ENCODE data around the gene LIN7C. TPM values are rescaled to one million over a fixed set of nuclear protein-coding genes. Genes with fewer than 3 reads are reported as not detected.

Gene LIN7C
- total and polyA plus RNA-seq, 9 of the 15 experiments (the other 6 are each of a cell fraction or from before 2014, with no cell fraction given) = 10.8 to 52.7 (median 21.5) TPM

GRCh38 chr11:27512238-27512637 lies 5.7 kb upstream of the LIN7C start (continued):
- TF ChIP-seq SAFB2 (IDR thresholded peaks at IDR 0.05; ENCODE audit: borderline replicate concordance, low read depth, low read length, severe bottlenecking) (no peak), DMBX1 (CRISPR knock-in tag; IDR thresholded peaks at IDR 0.05; ENCODE audit: borderline replicate concordance) (no peak), ZNF280B (CRISPR knock-in tag; IDR thresholded peaks at IDR 0.05) (no peak), CBX8 (IDR thresholded peaks at IDR 0.05; ENCODE audit: borderline replicate concordance, extremely low read depth, low read depth, low read length, poor library complexity, severe bottlenecking) (no peak), CXXC5 (CRISPR knock-in tag; IDR thresholded peaks at IDR 0.05) (no peak), GATAD2B (IDR thresholded peaks at IDR 0.05; ENCODE audit: borderline replicate concordance) (no peak)

GRCh38 chr11:27509908-27510307 lies 3.3 kb upstream of the LIN7C start:
- intact Hi-C loops (cut with micrococcal nuclease) = no loop called here
- TF ChIP-seq GMEB1 (CRISPR knock-in tag; IDR thresholded peaks at IDR 0.05) = no peak
- TF ChIP-seq PATZ1 (CRISPR knock-in tag; IDR thresholded peaks at IDR 0.05; ENCODE audit: borderline replicate concordance) = no peak
- no peak for TF ChIP-seq ARID2 (IDR thresholded peaks at IDR 0.05)
- no peak for TF ChIP-seq NFE2 (IDR thresholded peaks at IDR 0.05; ENCODE audit: low read depth)
- TF ChIP-seq MCM2 (IDR thresholded peaks at IDR 0.05; ENCODE audit: low read depth) = no peak
- no peak for TF ChIP-seq IFI16 (CRISPR knock-in tag; IDR thresholded peaks at IDR 0.05)
- peak; percentile 96 for TF ChIP-seq ATF3 (IDR thresholded peaks at IDR 0.05)
- no peak for TF ChIP-seq ATF3 (CRISPR knock-in tag; conservative IDR thresholded peaks at IDR 0.05)
- TF ChIP-seq ZNF79 (CRISPR knock-in tag; IDR thresholded peaks at IDR 0.05; ENCODE audit: low read depth) = no peak
- no peak for TF ChIP-seq SMAD2 (IDR thresholded peaks at IDR 0.05; ENCODE audit: low read depth, low read length)

More at GRCh38 chr11:27509908-27510307, 3.3 kb upstream of the LIN7C start:
- Histone ChIP-seq H3K9ac (ENCODE audit: insufficient read depth in 1 of 2, low read depth in 2 of 2, low read length in 2 of 2) (no peak overlapping the region), H3K4me2 (ENCODE audit: insufficient read depth, low read length) (no peak overlapping the region), H3K79me2 (ENCODE audit: control insufficient read depth, insufficient read depth, low read length) (peaks cover 27% of the 10 kb centered on the region), H3K9me1 (ENCODE audit: control insufficient read depth, insufficient read depth, low read length) (no peaks in the 10 kb centered on the region), H3K4me1 (replicated peaks in 1 of 2; ENCODE audit: control insufficient read depth in 2 of 2, insufficient read depth in 2 of 2, low read length in 2 of 2) (peaks cover 7 to 8% of the 10 kb centered on the region in 2 experiments), H3K9me3 (replicated peaks; ENCODE audit: control insufficient read depth, insufficient read depth, low read depth, low read length) (no peaks in the 10 kb centered on the region), H3K27me3 (ENCODE audit: control insufficient read depth in 2 of 2, insufficient read depth in 2 of 2, low read length in 2 of 2) (no peaks in the 10 kb centered on the region), H2AFZ (ENCODE audit: low read depth, low read length) (no peak overlapping the region), H3K36me3 (ENCODE audit: control insufficient read depth, insufficient read depth, low read length) (peaks cover under 1% of the 10 kb centered on the region; the same call in 1 of the 3 replicates), H3K27ac (ENCODE audit: extremely low read depth, low read depth, low read length) (no peak overlapping the region), H4K20me1 (replicated peaks; ENCODE audit: control insufficient read depth, insufficient read depth, low read length) (no peaks in the 10 kb centered on the region; the same call in 1 of the 2 replicates), H3K4me3 (no peak overlapping the region)
- 38% methylated on average over 4 of the region's 4 CpGs for WGBS (ENCODE audit: insufficient coverage, low coverage, missing lambda C conversion rate)
- BruUV-seq (replicated peaks) = no TSS peak
- FAIRE-seq (no peak), ATAC-seq (no peak), DNase-seq (ENCODE audit: extremely low read depth in 1 of 4, low spot score in 3 of 4) (no peak)
- in situ Hi-C loops (cut with MboI) = no loop called here
- CTCF ChIA-PET (ENCODE audit: low intra/inter-chr PET ratio) = no interaction called here
- POLR2A ChIA-PET = interaction anchor here (0.6 kb wide), 1 partner anchor 14 kb away, joined by 4 read pairs; no protein-coding TSS in a partner anchor
